ENCODE measurements around the gene TCL1B.

Gene TCL1B

GRCh38 chr14:95679998-95680735 lies 6.1 kb upstream of the TCL1B start:
- H3K4me3 ChIP-seq (ENCODE audit: low read depth, low read length): no peak overlapping the region

GRCh38 chr14:95681153-95681552 lies 5.1 kb upstream of the TCL1B start:
- no peak overlapping the region for H3K4me3 ChIP-seq (ENCODE audit: low read depth, low read length)
- no peak for TF ChIP-seq CTCF (IDR thresholded peaks at IDR 0.05; ENCODE audit: borderline replicate concordance, insufficient read depth, low read depth, low read length)

More at GRCh38 chr14:95679998-95680735, 6.1 kb upstream of the TCL1B start:
- peak; percentile 28; the same call in 1 of the 2 replicates for TF ChIP-seq CTCF (IDR thresholded peaks at IDR 0.05; ENCODE audit: borderline replicate concordance, insufficient read depth, low read depth, low read length)

- no peak overlapping the region for H3K4me3 ChIP-seq (ENCODE audit: low read depth, low read length)
- TF ChIP-seq CTCF (IDR thresholded peaks at IDR 0.05; ENCODE audit: borderline replicate concordance, insufficient read depth, low read depth, low read length): peak; percentile 98
These were observed 2.4 kb upstream of the TCL1B start for GRCh38 chr14:95683793-95684192.

GRCh38 chr14:95686935-95687334 lies 709 bp downstream of the TCL1B start:
- H3K4me3 ChIP-seq (ENCODE audit: low read depth, low read length): no peak overlapping the region
- TF ChIP-seq CTCF (IDR thresholded peaks at IDR 0.05; ENCODE audit: borderline replicate concordance, insufficient read depth, low read depth, low read length): no peak

GRCh38 chr14:95689441-95689840 lies 3.2 kb downstream of the TCL1B start:
- no peak overlapping the region for H3K4me3 ChIP-seq (ENCODE audit: low read depth, low read length)
- no peak for TF ChIP-seq CTCF (IDR thresholded peaks at IDR 0.05; ENCODE audit: borderline replicate concordance, insufficient read depth, low read depth, low read length)

GRCh38 chr14:95690815-95691214 lies 4.6 kb downstream of the TCL1B start:
- H3K4me3 ChIP-seq (ENCODE audit: low read depth, low read length): no peak overlapping the region
- no peak for TF ChIP-seq CTCF (IDR thresholded peaks at IDR 0.05; ENCODE audit: borderline replicate concordance, insufficient read depth, low read depth, low read length)

GRCh38 chr14:95691591-95691990 lies 5.4 kb downstream of the TCL1B start:
- no peak overlapping the region for H3K4me3 ChIP-seq (ENCODE audit: low read depth, low read length)
- TF ChIP-seq CTCF (IDR thresholded peaks at IDR 0.05; ENCODE audit: borderline replicate concordance, insufficient read depth, low read depth, low read length): no peak
